Ovary (tissue), 3 donors: Measurements from ENCODE around the gene TLR7.

ENCODE experiments used
- CTCF ChIP-seq, 3 donors: fragments of 450-650 bp in 2 of 3; fragments of 200-600 bp in 1 of 3; IDR thresholded peaks; one replicate each; pipeline versions ENCODE4 v1.5.1 to v1.8.0; 2016 to 2022; ENCODE audit warnings: antibody characterized with exemption in 3 of 3, mild to moderate bottlenecking in 1 of 3
- EP300 ChIP-seq: sonication (generic); formaldehyde crosslinking; IDR thresholded peaks from one replicate; pipeline ENCODE4 v1.6.1; 2017; ENCODE audit warnings: antibody characterized with exemption
- POLR2A ChIP-seq: fragments of 450-650 bp; IDR thresholded peaks from one replicate; pipeline ENCODE4 v1.6.1; 2017; ENCODE audit warnings: antibody characterized with exemption, mild to moderate bottlenecking, moderate library complexity
- donor health status: DM: no; HTN: no; CAD: no.

GRCh38 chrX:12906046-12906761 is 39.3 kb downstream of the TLR7 start, which contains the start of gene TLR8:
- TF ChIP-seq CTCF (IDR thresholded peaks at IDR 0.05) (no peak), POLR2A (no peak), EP300 (no peak)
